SK-N-SH treated with all-trans-retinoic acid at 6 μM for 48 hours (cell line): ENCODE data around the gene MUS81.

Source experiments
- GLIS3 ChIP-seq: fragments of 250-450 bp; sonication (Bioruptor Pico); IDR thresholded peaks from 2 replicates; pipeline ENCODE4 v1.5.0; 2020; ENCODE audit warnings: mild to moderate bottlenecking, moderate library complexity
- ZFP30 ChIP-seq: fragments of 450-650 bp; formaldehyde crosslinking; IDR thresholded peaks from 2 replicates; pipeline ENCODE4 v1.5.0; 2022; ENCODE audit warnings: mild to moderate bottlenecking, moderate library complexity
- ZNF8 ChIP-seq: fragments of 450-650 bp; formaldehyde crosslinking; IDR thresholded peaks from 2 replicates; pipeline ENCODE4 v1.5.0; 2020; ENCODE audit warnings: mild to moderate bottlenecking, moderate library complexity
- TF ChIP-seq, protein P1 (sequence below): fragments of 250-450 bp; sonication (Bioruptor Pico); IDR thresholded peaks from 2 replicates; pipeline ENCODE4 v1.5.1; 2020; ENCODE audit warnings: low read depth, mild to moderate bottlenecking, moderate library complexity

DNA sequence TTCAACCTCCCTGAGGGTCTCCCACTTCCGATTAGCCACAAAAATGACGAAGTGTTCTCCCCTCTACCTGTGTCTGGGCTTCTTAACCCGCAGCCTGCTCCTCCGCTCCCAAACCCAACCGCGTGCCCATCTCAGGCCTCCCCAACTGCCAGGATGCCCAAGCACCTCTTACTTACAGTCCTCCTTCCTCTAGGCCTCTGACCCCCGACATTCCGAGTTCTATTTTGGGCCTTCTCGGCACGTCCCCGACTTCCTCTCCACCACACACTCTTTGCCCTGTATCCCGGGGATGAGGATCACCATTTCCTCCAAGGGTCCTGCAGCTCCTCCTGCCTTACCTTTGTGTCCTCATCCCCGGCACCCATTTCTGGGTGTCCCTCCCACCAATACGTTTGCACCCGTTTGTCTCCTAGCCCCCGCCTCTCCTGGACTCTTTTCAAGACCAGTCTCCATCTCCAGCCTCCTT, 388 bp upstream of the MUS81 start:
- TF ChIP-seq, protein P1, sequence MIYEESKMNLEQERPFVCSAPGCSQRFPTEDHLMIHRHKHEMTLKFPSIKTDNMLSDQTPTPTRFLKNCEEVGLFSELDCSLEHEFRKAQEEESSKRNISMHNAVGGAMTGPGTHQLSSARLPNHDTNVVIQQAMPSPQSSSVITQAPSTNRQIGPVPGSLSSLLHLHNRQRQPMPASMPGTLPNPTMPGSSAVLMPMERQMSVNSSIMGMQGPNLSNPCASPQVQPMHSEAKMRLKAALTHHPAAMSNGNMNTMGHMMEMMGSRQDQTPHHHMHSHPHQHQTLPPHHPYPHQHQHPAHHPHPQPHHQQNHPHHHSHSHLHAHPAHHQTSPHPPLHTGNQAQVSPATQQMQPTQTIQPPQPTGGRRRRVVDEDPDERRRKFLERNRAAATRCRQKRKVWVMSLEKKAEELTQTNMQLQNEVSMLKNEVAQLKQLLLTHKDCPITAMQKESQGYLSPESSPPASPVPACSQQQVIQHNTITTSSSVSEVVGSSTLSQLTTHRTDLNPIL (CRISPR knock-in tag): no peak
- TF ChIP-seq ZNF8 (CRISPR knock-in tag): no peak
- no peak for TF ChIP-seq ZFP30 (CRISPR knock-in tag)
- no peak; the same call in 1 of the 2 replicates for TF ChIP-seq GLIS3 (CRISPR knock-in tag)
